Frontal cortex (tissue), 4 donors: ENCODE measurements around the gene COX5A. TPM values are rescaled to one million over a fixed set of nuclear protein-coding genes. Genes with fewer than 3 reads are reported as not detected.

Experiments
- DNase-seq, 2 donors: peaks; one replicate each; pipeline ENCODE4 v3.0.0; 2012; ENCODE audit warnings: low spot score in 2 of 2
- FAIRE-seq: peaks from 2 replicates; lab custom pipeline; 2012; peaks lifted over from hg19 to GRCh38; lab: Jason Lieb, UNC
- small RNA-seq: library from RNA; depleted of rRNA; stranded (forward); fragments of <200 nt; gene quantifications from one replicate; pipeline ENCODE3, GENCODE V24; 2014
- total RNA-seq: library from RNA; depleted of rRNA; stranded (reverse); fragments of >200 nt; gene quantifications from one replicate; pipeline ENCODE4 v1.2.3, GENCODE V29; 2014
- donor health status: control.
- donor health status: control.
- donor health status: control.

The COX5A gene
- total RNA-seq, 1 donor from 2014 or later = 46.9 TPM

DNA sequence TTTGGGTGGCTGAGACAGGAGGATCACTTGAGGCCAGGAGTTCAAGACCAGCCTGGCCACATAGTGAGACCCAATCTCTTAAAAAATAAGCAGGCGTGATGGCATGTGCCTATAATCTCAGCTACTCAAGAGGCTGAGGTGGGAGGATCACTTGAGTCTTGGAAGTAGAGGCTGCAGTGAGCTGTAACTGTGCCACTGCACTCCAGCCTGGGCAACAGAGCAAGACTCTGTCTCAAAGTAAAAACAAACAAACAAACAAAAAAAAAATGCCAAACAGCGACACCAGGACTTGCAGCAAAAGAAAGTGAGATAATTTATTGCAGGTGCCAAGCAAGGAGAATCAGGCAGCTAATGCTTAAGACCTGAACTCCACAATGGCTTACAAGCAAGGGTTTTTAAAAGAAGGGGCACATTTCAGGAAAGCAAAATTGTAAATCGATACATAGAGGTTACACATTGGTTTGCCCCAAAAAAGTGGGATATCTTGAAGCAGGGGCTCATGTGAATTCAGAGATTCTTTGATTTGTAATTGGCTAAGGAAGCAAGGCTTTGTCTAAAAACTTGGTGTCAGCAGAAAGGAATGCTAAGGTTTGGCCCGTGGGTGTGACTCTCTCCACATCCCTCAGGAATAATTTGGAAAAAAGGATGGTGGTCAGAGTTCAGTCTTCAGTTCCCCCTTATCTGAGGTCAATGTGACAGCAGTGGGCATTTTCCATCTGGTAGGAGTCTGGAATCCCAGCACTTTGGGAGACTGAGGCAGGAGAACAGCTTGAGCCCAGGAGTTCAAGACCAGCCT lies 53.2 kb downstream of the COX5A start:
- DNase-seq (no peak), FAIRE-seq (no peak)

DNA sequence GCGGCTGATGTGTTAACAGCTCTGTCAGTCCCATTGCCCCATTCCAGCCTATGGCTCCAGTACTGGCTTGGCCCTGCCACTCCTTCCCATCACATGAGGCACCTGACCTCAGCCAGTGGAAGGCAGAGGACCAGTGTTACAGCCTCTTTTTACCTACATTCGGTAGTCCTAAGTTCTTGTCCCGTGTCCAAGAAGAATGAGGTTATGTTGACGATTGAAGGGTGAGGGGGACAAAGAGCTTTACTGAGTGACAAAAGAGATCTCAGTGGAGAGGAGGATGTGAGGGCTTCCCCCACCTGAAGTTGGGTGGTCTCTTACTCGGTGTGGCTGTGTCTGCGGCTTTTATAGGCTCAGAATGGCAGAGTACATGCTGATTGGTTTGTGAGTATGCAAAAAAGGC lies 55.3 kb downstream of the COX5A start:
- FAIRE-seq = no peak
- DNase-seq = no peak

DNA sequence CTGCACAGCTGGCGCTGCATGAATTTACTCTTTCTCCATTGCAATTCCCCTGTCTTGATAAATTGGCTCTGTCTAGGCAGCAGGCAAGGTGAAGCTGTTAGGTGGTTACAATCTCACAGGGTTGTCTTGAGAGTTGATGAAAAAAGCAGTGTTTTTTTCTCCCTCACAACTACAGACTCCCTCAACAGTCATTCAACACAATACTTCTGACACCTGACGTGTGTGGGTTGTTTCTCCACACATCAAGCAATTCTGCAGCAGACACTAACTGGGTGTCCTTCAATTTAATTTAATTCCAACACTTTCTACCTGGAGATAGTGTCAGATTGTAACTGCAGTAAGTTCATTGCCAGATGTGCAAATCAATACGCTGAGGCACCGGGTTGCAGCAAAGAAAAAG lies 59.6 kb downstream of the COX5A start:
- DNase-seq = no peak
- FAIRE-seq = no peak

DNA sequence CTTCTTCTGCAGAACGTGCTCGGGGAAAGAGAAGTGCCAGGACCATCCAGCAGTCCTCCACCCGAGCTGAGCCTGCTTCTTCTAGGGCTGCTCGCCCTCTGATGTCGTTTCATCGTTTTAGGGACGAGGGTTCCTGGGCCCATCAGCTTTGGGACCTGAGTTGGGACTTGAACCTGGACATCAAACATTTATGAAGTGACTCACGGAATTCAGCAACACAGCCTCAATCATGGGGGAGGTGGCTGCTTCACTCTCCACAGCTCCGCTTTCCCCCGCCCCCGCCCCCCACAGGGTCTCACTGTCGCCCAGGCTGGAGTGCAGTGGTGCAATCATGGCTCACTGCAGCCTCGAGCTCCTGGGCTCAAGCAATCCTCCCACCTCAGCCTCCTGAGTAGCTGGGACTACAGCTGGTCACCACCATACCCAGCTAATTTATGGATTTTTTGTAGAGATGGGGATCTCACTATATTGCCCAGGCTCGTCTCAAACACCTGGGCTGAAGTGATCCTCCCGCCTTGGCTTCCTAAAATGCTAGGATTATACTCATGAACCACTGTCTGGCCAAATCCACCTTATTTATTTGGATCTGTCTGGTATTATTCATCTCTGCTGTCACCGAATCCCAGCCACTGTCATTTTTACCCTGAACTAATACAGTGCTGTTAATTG lies 64.0 kb downstream of the COX5A start:
- DNase-seq = no peak
- no peak for FAIRE-seq

DNA sequence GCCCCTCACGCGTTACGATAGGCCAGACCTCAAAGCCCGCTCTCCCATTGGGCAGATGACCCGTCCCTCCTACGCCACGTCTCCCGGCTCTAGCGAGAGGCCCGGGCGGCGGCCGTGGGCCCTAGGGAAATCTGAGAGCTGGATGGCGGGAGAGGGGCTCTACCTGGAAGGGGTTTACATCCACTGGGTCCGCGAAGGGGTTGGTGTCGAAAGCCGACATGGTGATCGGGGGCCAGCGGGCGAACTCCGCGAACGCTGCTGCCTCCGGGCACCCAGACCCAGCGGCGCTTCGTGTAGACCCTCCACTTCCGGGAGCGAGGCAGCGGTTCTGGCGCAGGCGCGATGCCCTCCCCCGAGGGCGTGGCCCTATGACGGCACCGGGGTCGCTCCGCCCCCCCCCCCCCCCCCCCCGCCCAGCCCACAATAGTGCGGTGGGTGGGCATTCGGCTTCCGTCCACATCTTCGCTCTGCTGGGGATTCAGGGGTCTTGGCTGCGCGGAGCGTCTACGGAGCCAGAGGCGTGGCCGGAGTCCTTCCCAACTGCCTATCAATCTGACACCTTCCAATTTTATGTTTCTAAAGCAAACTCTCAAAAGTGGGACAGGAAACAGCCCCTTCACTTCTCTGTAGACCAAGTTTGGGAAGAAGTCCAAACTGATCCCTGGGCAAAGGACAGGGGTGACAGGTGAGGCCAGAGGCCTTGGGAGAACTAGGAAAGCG lies 64.7 kb downstream of the COX5A start, which contains the start of gene SCAMP2:
Gene SCAMP2, minus strand, starts transcription at position 330 of the 720 bp plus-strand sequence. Its CDS starts 110 bp downstream, at position 220.
- FAIRE-seq (no peak), DNase-seq (peak; percentile 90 to 95)

DNA sequence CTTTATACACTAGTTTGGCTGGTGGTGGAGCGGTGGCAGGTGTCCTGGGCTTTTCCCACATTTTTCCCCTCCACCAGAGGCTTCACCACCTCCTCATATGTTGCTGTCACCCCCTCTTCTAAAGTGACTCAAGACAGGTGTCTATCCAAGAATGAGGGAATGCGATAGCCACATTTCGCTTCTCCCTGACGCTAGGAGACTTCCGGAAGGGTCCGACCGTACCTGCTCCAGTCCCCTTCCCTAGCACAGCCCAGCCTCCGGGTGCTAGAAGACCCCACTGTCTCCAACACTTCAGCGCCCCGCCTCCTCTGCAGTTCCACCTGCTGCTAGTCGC lies 65.2 kb downstream of the COX5A start:
- DNase-seq = no peak
- no peak for FAIRE-seq

DNA sequence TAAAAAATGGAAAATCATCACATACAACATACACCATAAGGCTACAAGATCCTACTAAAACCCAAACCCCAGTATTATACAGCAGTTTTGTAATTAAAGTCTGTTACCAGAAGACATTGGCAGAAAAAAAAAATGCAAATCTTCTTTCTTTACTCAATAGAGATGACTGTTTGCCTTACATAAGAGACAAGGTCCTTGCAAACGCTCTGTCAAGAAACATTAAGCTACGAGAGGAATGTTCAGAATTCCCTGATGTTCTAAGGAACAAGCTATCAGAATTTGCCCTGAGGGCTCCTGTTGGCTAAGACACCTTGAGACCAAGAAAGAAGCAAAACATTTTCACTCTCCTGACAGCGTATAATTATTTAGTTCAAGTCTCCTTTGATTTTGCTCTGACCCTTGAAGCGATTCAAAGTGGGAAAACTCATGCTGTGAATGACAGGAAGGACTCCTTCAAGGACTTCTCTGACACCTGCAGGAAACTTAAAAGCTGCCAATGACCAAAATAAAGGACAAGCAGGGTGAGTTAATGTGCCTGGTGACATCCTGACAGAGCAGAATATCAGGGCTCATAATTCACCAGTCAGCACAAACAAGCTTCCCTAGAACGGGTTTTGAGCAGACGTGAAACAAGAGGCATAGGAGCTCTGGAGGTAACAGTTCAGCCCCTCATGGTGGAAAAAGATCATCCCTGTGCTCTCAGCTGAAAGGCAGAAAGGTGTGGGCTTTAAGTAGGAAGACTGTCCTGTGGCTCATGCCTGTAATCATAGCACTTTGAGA lies 67.2 kb downstream of the COX5A start:
- no peak for FAIRE-seq

More for the DNA sequence above, 67.2 kb downstream of the COX5A start:
- DNase-seq = no peak

Small RNA genes lying within 50 kb of the gene (small RNA-seq; reads per million reads assigned to genes)
- gene RF00019 = not detected

Other genes starting within 250 kb of the COX5A start
- 12.2 TPM for gene EDC3, start 242.0 kb downstream of the COX5A start, total RNA-seq
- gene CYP1A1, start 212.5 kb downstream of the COX5A start, total RNA-seq = 0.41 TPM
- gene CYP1A2, start 189.2 kb downstream of the COX5A start, total RNA-seq = not detected
- 26.5 TPM for gene CSK, start 156.0 kb downstream of the COX5A start, total RNA-seq
- not detected for gene LMAN1L, start 125.2 kb downstream of the COX5A start, total RNA-seq
- gene CPLX3, start 111.4 kb downstream of the COX5A start, total RNA-seq = 0.82 TPM
- 30.6 TPM for gene ULK3, start 94.9 kb downstream of the COX5A start, total RNA-seq
- gene SCAMP2, start 64.7 kb downstream of the COX5A start, total RNA-seq = 4.5 TPM
- gene MPI, start 48.0 kb downstream of the COX5A start, total RNA-seq = 26.1 TPM
- gene FAM219B, start 31.2 kb downstream of the COX5A start, total RNA-seq = 52.2 TPM
- gene RPP25, start 18.7 kb upstream of the COX5A start, total RNA-seq = 7.3 TPM
- gene SCAMP5, start 57.5 kb upstream of the COX5A start, total RNA-seq = 42.8 TPM
- 3.7 TPM for gene PPCDC, start 85.5 kb upstream of the COX5A start, total RNA-seq